ENCODE measurements around the gene NDUFS4.

GRCh38 chr5:53571403-53571802 is 11.0 kb downstream of the NDUFS4 start:
- no peak for TF ChIP-seq CTCF (conservative IDR thresholded peaks at IDR 0.05 in 1 of 2, IDR thresholded peaks at IDR 0.05 in 1 of 2; ENCODE audit: low read depth in 1 of 2, low read length in 2 of 2)
- no peak for TF ChIP-seq EZH2 (IDR thresholded peaks at IDR 0.05; ENCODE audit: low read length, missing control alignments)

All from fibroblast of lung (primary cell).